ENCODE data around the gene PPP6R3.

DNA sequence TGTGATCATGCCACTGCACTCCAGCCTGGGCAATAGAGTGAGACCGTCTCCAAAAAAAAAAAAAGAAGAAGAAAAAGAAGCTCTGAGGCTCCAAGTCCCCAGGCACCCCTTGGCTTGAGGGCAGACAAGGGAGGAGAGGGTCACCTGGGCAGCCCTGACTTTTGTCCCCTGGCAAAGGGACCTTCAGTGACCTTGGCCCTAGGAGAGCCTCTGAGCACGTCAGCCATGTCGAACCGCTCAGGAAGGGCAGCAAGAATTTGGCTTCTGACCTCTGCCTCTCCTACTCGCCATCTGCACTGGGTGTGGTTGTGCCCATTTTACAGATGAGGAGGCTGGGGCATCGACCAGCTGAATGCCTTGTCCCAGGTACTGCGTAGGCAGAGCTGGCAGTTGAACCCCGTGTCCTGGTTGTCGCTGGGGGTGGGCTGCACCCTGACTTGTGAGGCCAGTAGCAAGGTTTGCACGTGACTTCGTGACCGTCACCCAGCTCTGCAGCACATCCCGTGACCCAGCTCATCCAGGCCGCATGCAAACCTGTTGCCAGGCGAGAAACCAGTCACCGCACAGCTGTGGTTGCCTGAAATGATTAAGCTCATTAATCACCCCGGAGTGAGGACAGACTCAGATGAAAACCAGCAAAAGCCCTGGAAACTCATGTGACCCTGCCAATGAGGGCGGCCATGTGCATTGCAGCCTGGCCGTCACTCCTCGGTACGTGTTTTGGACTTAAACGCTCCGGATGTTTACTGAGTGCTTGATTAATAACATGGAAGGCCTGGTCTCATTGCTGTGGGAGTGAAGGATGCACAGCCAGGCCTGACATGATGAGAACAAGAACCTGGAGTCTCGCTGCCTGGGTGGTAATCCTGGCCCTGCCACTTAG is 47.7 kb upstream of the PPP6R3 start:
- TF ChIP-seq EZH2 (IDR thresholded peaks at IDR 0.05; ENCODE audit: borderline replicate concordance, low read depth, low read length, severe bottlenecking), result no peak
- TF ChIP-seq, protein P1, sequence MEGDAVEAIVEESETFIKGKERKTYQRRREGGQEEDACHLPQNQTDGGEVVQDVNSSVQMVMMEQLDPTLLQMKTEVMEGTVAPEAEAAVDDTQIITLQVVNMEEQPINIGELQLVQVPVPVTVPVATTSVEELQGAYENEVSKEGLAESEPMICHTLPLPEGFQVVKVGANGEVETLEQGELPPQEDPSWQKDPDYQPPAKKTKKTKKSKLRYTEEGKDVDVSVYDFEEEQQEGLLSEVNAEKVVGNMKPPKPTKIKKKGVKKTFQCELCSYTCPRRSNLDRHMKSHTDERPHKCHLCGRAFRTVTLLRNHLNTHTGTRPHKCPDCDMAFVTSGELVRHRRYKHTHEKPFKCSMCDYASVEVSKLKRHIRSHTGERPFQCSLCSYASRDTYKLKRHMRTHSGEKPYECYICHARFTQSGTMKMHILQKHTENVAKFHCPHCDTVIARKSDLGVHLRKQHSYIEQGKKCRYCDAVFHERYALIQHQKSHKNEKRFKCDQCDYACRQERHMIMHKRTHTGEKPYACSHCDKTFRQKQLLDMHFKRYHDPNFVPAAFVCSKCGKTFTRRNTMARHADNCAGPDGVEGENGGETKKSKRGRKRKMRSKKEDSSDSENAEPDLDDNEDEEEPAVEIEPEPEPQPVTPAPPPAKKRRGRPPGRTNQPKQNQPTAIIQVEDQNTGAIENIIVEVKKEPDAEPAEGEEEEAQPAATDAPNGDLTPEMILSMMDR (IDR thresholded peaks at IDR 0.05; ENCODE audit: borderline replicate concordance, extremely low read depth, low read length, poor library complexity, severe bottlenecking), result no peak
